DMS153 treated with DMSO at 0.1 percent for 48 hours (cell line): Measurements from ENCODE around the gene CLASP1.
"Not testable (repeated sequence)": the region's sequence is repeated elsewhere in the genome, so short reads cannot be mapped to it uniquely, and the experiment has no call there.

ENCODE experiments used
- DNase-seq: peaks from one replicate; lab custom pipeline; 2025; ENCODE audit not compliant: unreplicated experiment; lab: John Stamatoyannopoulos, UW

Gene CLASP1

DNA sequence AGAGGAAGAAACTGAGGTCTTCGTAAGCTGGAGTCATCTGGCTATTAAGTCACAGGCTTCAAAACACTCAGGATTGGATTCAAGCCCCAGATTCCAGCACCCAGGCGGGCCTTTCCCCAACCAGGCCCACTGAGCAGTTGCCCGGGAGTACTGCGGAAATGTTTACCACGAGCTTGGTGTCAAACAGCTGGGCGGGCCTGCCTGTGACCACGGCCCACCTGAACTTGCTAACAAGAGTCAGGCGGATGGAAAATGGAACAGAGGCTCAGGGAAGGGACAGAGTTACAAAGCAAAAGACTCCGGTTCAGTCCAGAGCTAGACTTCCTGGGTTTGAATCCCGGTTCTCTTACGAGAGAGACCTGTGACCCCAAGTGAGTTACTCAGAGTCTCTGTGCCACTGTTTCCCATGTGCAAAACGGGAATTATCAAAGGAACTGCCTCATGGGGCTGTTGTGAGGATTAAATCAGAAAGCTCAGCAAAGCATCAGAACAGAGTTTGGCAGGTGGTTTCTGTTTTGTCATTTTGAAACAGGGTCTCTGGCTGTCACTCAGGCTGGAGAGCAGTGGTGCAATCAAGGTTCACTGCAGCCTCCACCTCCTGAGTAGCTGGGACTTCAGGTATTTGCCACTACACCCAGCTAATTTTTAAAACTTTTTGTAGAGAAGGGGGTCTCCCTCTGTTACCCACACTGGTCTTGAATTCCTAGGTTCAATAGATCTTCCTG is 315.3 kb downstream of the CLASP1 start:
- no peak for DNase-seq

DNA sequence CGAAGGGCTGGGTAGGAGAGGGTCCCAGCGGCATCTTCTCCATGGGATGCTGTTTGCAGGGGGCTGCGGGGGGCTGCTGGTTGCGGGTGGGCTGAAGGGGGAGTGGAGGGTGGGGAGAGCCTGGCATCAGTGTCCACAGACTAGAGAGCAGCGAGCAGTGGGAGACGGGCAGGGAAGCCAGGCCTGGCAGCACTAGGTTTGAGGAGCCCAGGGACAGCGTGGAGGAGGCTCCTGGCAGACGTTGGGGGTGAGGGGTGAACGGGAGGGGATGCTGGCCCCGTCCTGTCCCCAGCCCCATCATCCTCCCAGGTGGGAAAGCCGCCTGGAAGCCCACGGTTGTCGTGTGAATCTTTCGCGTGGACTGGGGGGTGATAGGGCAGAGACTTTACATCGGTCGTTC is 316.0 kb downstream of the CLASP1 start:
- no peak for DNase-seq

DNA sequence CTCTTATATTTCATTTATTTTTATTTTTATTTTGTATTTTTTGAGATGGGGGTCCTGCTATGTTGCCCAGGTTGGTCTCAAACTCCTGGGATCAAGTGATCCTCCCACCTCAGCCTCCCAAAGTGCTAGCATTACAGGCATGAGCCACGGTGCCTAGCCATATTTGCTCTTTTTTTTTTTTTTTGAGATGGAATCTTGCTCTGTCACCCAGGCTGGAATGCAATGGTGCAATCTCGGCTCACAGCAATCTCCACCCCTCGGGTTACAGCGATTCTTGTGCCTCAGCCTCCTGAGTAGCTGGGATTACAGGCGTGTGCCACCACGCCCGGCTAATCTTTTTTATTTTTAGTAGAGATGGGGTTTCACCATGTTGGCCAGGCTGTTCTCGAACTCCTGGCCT is 317.9 kb downstream of the CLASP1 start:
- not testable (repeated sequence) for DNase-seq

DNA sequence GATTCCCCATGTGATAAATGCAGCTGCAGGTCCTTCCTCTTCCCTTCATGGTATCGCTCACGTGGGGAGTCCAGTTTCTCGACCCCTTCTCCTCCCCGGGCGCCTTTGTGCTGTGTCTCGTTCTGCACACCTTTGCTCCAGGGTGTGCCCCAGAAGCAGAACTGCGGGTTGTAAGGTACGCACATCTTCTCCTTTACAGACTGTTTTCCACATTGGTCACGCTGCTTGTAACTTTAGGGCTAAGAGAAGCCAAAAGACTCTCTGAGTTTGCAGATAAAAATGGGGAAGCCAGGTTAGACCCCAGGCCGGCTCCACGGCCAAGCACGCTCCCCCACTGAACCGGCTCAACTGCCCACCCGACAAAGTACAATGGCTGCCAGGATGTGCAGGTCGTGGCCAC is 318.3 kb downstream of the CLASP1 start:
- DNase-seq = no peak

DNA sequence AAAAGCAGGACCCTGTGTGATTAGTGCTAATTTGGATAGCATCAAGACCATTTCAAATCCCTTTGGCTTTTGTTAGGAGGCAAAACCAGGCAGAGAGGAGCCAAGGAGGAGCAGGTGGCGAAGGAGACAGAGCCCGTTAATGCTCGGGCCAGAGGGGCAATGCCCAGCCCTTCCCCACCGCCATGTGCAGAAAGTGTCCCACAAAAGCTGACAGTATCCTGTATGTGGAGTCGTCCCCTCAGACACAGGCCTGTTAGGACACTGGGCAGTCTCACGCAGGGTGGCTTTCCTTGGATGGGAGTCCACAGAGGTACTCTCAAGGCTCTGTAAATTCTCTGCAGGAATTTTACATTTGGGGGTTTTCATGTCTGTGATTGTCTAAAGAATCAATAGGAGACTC is 319.5 kb downstream of the CLASP1 start:
- no peak for DNase-seq

DNA sequence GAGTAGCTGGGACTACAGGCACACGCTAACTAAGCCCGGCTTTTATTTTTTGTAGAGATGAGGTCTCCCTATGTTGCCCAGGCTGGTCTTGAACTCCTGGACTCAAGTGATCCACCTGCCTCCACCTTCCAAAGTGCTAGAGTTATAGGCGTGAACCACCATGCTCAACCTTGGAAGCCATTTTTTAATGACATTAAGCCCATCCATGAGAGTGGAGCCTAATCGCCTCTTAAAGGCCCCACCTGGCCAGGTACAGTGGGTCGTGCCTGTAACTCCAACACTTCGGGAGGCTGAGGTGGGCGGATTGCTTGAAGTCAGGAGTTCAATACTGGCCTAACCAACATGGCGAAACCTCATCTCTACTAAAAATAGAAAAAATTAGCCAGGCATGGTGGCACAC is 322.6 kb downstream of the CLASP1 start:
- DNase-seq = no peak

DNA sequence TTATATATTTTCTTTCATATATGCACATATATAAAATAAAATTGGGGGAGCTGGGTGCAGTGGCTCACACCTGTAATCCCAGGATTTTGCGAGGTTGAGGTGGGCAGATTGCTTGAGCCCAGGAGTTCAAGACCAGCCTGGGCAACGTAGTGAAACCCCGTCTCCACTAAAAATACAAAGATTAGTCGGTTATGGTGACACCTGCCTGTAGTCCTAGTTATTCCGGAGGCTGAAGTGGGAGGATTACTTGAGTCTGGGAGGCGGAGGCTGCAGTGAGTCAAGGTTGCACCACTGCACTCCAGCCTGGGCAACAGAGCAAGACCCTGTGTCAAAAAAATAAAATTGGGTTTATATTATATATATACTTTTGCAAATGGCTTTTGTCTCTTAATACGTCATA is 324.7 kb downstream of the CLASP1 start:
- DNase-seq = no peak

DNA sequence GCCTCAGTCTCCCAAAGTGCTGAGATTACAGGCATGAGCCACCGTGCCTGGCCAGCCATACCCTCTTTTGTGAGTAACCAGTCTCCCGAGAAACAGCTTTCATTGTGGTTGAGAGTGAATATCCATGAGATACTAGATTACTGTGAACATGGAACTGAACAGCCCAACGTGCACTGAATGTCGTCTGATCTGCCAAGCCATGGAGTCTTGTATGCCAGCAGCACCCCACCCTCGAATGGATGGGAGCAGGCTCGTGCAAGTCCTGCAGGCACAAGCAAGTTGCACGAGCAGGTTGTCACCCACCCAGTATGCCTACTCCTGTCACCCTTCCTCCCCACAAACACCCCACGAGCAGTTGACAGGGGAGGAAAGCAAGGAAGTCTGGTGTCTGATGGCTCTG is 327.8 kb downstream of the CLASP1 start:
- DNase-seq = no peak

DNA sequence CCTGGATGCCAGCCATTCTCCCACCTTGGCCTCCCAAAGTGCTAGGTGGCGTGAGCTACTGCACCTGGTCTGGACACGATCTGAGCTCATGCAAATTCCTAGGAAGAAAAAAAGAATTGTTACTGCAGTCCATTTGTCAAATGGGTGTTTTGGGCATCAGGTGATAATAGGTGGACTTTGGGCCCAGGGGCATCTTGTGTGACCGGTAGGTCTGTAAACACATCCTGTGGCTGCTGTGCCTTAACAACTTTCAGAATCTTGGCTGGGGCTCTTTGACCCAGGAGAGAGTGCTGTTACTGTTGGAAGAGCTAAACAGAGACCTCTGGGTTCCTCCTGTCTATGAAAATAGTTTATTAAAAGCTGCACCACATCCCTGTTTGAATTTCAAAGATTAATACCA is 329.3 kb downstream of the CLASP1 start:
- no peak for DNase-seq

DNA sequence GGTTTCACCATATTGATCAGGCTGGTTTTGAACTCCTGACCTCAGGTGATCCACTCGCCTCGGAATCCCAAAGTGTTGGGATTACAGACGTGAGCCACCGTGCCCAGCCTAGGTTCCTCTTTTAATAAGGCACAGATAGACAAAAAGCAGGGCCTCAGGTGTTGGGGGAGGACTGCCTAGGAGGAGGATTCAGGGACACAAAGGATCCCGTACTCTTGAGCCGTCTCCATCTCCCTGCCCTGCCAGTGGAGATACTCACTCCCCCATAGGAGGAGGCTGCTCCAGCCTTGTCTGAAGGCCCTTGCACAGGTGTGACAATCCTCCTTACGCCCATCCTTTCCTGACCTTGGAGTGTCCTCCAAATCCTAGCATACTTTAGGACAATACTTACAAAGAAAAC is 332.3 kb downstream of the CLASP1 start:
- DNase-seq = no peak

DNA sequence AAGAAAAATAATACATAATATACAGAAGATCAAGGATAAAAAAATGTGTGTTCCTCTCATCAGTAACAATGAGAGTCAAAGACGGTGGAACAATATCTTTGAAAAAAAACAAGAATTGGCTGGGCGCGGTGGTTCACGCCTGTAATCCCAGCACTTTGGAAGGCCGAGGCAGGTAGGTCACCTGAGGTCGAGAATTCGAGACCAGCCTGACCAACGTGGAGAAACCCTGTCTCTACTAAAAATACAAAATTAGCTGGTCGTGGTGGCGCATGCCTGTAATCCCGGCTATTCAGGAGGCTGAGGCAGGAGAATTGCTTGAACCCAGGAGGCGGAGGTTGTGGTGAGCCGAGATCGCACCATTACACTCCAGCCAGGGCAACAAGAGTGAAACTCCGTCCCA is 335.6 kb downstream of the CLASP1 start:
- DNase-seq = not testable (repeated sequence)

DNA sequence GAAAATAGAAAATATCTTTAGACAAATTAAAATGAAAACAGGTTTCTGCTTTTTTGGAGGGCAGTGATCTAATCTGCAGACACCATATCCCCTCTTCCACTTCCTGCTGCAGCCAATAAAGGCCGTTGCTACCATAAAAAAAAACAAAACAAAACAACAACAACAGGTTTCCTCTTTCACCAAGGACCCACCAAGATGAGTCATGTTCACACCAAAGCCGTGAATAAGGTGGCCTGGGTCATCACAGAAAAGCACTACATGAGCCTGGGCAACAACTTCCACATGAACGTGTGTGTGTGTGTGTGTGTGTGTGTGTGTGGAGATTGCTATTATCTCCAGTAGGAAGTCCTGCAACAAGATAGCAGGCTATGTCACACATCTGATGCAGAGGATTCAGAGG is 339.5 kb downstream of the CLASP1 start:
- DNase-seq = no peak

DNA sequence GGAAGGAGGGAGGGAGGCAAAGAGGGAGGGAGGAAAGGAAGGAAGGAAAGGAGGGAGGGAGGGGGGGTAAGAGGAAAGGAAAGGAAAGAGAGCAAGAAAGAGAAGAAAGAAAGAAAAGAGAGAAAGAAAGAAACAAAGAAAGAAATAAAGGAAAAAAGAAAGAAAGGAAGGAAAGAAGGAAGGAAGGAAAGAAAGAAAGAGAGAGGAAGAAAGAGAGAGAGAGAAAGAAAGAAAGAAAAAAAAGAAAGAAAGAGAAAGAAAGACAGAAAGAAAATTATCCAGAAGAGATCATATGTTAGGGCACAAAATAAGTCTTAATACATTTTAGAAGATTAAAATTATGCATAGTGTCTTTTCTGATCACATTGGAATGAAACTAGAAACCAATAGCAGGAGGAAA is 339.9 kb downstream of the CLASP1 start:
- no peak for DNase-seq

DNA sequence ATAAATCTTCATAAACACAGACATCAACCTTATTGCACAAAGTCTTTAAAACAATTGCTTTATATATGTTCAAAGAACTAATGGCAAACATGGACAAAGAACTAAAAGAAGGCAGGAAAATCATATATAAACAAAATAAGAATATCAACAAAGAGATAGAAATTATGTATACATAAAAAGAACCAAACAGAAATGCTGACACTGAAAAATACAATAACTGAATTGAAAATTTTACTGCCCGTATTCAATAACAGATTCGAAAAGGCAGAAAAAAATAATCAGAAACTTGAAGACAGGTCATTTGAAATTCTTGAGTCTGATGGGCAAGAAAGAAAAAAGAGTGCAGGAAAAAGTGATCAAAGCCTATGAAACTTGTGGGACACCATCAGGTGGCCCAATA is 342.2 kb downstream of the CLASP1 start:
- no peak for DNase-seq

DNA sequence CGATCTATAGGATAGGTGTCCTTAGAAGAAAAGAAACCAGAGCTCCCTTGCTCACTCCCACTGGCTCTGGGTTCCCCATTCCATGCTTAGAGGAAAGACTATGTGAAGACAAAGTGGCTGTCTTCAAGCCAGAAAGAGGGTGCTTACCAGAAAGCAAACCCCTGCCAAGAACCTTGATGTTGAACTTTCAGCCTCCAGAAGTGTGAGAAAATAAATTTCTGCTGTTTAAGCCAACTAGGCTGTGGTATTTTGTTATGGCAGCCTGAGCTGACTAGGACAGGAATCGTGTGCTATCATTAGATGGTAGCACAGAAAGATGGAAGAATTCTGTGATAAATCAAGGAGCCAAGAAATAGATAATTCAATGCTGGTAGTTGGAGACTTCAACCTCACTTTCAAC is 344.3 kb downstream of the CLASP1 start:
- DNase-seq = no peak

DNA sequence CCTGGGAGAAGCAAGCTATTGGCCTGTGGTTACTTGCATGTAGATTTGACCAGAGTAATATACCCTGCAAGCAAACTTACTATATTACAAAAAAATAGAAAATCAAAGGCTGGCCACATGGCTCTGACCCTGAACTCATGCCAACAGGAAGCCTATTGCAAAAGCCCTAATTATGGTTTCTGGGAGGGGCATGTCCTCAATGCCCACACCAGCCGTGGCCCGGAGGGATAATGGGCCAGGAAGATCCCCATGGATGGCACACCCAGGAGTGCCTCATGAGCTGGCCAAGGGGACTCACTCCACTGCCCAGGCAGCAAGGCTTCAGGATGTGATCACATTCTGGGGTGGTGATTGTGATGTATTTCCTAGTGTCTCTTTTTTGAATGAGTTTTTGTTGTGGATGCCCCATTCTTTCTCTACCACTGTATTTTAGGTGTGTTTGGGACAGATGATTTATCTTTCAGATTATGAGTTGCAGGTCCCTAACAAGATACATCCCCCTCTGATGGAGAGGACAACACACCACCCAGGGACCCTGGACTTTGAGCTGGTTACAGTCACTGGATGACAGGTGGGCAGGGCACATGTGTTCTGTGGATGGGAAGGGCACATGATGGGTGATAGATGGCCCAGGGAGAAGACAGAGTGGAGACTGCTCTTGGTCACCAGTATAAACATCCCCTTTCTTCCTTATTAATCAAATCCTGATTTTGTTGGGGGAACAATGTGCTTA is 345.6 kb downstream of the CLASP1 start:
- DNase-seq = no peak

DNA sequence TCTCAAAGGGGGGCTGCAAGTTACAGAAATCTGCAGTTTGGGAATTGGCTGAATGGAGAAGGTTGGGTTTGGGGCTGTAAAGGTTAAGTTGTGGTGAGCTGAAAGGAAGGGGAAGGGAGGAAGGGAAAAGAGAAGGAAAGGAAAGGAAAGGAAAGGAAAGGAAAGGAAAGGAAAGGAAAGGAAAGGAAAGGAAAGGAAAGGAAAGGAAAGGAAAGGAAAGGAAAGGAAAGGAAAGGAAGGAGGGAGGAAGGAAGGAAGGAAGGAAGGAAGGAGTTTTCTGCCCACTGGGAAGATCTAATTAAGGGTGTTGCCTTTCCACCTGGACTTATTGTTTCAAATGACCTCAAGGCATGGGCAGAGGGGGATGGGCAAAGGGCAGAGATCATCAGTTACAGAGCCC is 348.1 kb downstream of the CLASP1 start:
- not testable (repeated sequence) for DNase-seq

DNA sequence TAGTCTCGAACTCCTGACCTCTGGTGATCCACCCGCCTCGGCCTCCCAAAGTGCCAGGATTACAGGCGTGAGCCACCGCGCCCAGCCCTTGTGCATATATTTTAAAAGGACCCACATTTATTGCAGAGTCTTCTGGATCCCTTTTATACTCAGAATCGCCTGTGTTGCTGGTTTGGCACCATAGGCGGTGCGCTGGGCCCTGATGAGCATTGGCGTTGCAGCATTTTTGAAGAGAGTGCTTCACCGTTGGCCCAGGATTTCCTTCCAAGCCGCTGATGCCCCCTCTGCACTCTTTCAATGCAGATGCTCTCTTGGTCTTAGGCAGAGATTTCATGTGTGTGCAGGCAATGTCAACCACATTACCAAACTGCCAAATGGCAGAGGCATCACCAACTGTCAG is 350.8 kb downstream of the CLASP1 start:
- no peak for DNase-seq

DNA sequence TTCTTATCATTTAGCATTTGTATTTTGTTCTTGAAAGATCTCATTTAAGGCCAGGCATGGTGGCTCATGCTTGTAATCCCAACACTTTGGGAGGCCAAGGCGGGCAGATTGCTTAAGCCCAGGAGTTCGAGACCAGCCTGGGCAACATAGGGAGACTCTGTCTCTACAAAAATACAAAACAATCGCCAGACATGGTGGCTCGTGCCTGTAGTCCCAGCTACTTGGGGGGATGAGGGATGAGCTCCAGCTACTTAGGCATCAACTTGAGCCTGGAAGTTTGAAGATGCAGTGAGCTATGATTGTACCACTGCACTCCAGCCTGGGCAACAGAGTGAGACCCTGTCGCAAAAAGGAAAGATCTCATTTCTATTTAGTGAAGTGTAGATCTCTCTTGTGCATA is 351.4 kb downstream of the CLASP1 start:
- DNase-seq = not testable (repeated sequence)

DNA sequence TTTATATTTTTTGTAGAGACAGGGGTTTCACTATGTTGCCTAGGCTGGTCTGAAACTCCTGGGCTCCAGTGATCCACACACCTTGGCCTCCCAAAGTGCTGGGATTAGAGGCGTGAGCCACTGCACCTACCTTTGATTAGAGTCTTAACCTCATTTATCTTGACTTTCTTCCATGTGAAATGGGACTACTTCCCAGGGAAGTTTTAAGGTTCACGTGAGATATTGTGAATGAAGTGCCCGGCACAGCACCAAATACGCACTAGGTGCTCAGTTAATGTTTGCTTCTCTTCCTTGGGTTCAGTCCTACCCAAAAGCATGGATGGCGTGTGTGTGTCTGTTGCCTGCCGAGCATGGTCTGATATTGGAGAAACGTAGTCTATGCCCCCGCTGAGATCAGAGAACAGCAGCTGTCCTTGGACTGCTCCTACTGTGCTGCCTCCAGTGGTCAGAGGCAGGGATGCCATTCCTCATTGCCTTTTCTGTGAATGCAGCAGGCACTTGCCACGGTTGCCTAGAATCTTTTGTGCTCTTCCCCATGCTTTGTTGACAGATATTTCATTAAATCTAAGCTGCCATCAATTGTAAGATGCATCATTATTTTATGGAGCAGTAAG is 351.9 kb downstream of the CLASP1 start:
- no peak for DNase-seq

DNA sequence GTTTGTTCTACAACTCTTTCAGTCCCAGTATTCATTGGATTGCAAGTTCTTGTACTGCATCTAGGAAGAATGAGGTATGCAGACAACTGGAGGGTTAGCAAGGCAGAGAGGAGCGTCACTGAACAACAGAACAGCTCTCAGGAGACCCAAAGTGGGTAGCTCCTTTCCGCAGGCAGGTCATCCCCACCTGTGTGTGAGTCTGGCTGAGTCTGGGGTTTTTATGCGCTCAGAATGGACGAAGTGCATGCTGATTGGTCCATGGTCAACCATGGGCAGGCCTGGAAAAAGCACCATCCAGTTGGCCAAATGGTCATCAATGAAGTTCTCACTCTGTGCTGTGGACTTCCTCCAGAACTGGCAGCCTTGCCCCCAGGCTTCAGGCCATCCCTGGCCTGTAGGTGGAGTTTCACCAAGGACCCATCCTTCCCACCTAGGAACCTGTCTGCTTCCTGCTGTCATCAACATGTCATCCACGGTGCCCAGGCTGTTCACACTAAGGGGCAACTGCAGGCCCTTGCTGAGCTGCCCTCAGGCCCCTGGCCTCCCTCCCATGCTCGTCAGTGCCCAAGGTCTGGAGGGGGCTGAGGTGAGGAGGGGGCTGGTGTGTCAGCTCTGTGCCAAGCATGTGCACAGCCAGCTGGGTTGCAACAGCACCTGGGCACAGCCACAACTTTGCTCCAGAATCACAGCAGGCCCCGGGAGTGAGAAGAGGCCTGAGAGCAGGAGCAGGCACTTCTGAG is 353.2 kb downstream of the CLASP1 start:
- DNase-seq = no peak
